ENCODE measurements around the gene UBA1.

DNA sequence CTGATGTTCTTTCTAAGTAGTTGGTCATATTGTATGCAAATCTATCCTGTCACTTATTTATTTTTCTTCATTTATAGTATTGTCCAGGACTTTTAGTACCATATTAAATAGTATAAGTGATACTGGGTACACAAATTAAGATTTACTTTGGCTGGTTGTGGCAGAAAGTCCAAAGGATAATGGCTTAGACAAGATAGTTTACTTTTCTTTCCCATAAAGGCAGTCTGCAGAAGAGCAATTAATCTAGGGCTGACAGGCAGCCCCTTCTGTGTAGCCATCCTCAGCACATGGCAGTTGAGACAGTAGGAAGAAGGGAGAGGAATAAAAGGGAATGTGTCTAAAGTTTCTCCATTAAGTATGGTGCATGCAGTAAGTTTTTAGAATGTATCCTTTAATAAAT lies 42.2 kb upstream of the UBA1 start:
- TF ChIP-seq POLR2AphosphoS5 (IDR thresholded peaks at IDR 0.05; ENCODE audit: low read depth, low read length) (no peak), POLR2A (IDR thresholded peaks at IDR 0.05; ENCODE audit: low read depth, low read length) (no peak), TAF1 (IDR thresholded peaks at IDR 0.05; ENCODE audit: low read depth, low read length) (no peak), PAX5 (IDR thresholded peaks at IDR 0.05; ENCODE audit: insufficient read depth, low read length, severe bottlenecking) (no peak)
